Erythroblast (primary cell): ENCODE data around the gene VAV1.
"Not testable (repeated sequence)": the region's sequence is repeated elsewhere in the genome, so short reads cannot be mapped to it uniquely, and the experiment has no call there.

Source experiments
- GATA1 ChIP-seq: IDR thresholded peaks from 2 replicates; pipeline ENCODE4 v1.6.1; 2011; ENCODE audit warnings: low read depth, mild to moderate bottlenecking, control low read depth, low read length, moderate library complexity
- POLR2A ChIP-seq: IDR thresholded peaks from 2 replicates; pipeline ENCODE4 v1.6.1; 2011; ENCODE audit warnings: mild to moderate bottlenecking, low read length

- not testable (repeated sequence) for TF ChIP-seq POLR2A, GATA1
These were observed 58.6 kb downstream of the VAV1 start for GRCh38 chr19:6831084-6831483.
